Measurements from ENCODE around the gene SLN.

DNA sequence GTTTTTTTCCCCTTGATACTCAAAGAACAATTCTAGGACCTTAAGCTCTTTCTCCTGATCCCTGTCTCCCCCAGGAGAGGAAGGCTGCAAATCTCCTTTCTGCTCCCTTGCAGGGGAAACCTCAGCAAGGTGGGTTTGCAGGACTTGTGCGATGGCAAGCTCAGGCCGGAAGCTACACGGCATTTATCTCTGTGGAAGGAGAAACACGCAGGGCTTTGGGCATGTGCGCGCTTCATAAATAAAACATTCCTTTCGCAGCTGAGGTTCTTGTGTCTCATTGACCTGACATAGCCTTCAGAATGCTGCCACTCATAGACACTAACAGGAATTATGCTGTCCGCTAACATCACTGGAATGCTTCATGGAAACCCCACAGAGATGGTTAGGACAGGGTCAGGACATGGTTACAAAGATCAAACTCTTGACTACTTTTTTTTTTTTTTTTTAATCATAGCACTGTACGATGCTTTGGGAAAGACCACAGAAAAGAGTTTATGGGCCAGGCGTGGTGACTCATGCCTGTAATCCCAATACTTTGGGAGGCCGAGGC lies 42.6 kb downstream of the SLN start:
- TF ChIP-seq, protein P1, sequence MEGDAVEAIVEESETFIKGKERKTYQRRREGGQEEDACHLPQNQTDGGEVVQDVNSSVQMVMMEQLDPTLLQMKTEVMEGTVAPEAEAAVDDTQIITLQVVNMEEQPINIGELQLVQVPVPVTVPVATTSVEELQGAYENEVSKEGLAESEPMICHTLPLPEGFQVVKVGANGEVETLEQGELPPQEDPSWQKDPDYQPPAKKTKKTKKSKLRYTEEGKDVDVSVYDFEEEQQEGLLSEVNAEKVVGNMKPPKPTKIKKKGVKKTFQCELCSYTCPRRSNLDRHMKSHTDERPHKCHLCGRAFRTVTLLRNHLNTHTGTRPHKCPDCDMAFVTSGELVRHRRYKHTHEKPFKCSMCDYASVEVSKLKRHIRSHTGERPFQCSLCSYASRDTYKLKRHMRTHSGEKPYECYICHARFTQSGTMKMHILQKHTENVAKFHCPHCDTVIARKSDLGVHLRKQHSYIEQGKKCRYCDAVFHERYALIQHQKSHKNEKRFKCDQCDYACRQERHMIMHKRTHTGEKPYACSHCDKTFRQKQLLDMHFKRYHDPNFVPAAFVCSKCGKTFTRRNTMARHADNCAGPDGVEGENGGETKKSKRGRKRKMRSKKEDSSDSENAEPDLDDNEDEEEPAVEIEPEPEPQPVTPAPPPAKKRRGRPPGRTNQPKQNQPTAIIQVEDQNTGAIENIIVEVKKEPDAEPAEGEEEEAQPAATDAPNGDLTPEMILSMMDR (IDR thresholded peaks at IDR 0.05; ENCODE audit: borderline replicate concordance, extremely low read depth, low read length, poor library complexity, severe bottlenecking): no peak
- no peak for TF ChIP-seq EZH2 (IDR thresholded peaks at IDR 0.05; ENCODE audit: borderline replicate concordance, low read depth, low read length, severe bottlenecking)
